CD4-positive, alpha-beta T cell treated with Interleukin-10 for 1 hour (primary cell): ENCODE results near the gene DCAF8.

Source experiments
- DNase-seq: peaks from one replicate; pipeline ENCODE4 v3.0.0-alpha.2; 2020

Gene DCAF8

GRCh38 chr1:160168016-160168415, 94.3 kb downstream of the DCAF8 start:
- no peak for DNase-seq

DNA sequence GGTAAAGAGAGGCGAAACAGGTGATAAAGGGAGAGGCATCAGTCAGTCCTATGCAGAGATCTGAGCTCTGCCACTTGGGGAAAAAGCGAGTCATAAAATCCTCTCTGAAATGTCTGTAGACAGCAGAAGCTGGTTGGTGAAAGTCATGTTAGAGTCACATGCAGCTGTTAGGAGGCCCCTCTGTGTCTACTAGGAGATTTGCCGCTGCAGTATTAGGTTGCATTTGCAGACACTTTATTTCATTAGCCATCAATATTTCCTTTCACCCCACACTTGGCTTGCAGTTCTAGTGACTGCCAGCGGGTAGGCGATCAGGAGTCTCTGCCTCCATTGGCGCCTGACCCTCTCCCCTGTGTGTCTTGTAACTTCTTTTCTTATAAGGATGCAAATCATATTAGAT, 94.8 kb downstream of the DCAF8 start:
- no peak for DNase-seq

- no peak for DNase-seq
These were observed 95.3 kb downstream of the DCAF8 start for GRCh38 chr1:160167056-160167455.

DNA sequence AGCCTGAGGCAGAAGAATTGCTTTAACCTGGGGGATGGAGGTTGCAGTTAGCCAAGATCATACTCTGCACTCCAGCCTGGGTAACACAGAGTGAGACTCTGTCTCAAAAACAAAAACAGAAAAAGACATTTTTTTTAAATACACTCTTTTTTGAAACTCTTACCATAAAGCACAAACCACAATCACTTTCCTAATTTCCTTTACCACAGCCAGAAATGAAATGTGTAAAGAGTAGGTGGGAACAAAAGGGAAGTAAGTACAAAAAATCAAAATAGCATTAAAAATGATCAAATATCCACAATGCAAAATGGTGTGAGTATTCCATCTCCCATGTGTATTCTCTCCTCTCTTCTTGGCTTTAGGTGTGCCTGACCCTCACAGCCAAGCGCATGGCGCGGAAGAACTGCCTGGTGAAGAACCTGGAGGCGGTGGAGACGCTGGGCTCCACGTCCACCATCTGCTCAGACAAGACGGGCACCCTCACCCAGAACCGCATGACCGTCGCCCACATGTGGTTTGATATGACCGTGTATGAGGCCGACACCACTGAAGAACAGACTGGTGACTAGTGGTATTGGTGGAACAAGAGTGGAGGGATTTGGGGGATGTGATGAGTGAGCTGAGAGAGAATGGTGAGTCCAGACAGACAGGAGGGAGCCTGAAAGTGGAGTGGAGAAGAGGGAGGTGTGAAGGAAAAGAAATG, 96.0 kb downstream of the DCAF8 start:
- DNase-seq: no peak
